SK-N-SH treated with all-trans-retinoic acid at 6 μM for 48 hours (cell line): ENCODE results near the gene ASTN1.

Source experiments
- ATAC-seq: fragments of 200-7000 bp; cut with Tn5 transposase; 3 replicates; pipeline ENCODE4 v1.9.1; 2020; ENCODE audit warnings: mild to moderate bottlenecking, moderate library complexity
- ARNTL ChIP-seq: fragments of 450-650 bp; formaldehyde crosslinking; IDR thresholded peaks from 2 replicates; pipeline ENCODE4 v1.5.0; 2020; ENCODE audit warnings: low read depth, mild to moderate bottlenecking, moderate library complexity, borderline replicate concordance
- CSDC2 ChIP-seq: fragments of 250-450 bp; sonication (Bioruptor Pico); IDR thresholded peaks from 2 replicates; pipeline ENCODE4 v1.5.0; 2020; ENCODE audit warnings: mild to moderate bottlenecking, moderate library complexity
- CSRNP3 ChIP-seq: fragments of 250-450 bp; sonication (Bioruptor Pico); IDR thresholded peaks from 2 replicates; pipeline ENCODE4 v1.5.1; 2021; ENCODE audit warnings: mild to moderate bottlenecking, moderate library complexity
- ESRRG ChIP-seq: fragments of 250-450 bp; sonication (Bioruptor Pico); IDR thresholded peaks from 2 replicates; pipeline ENCODE4 v1.6.1; 2021; ENCODE audit warnings: mild to moderate bottlenecking
- GLIS3 ChIP-seq: fragments of 250-450 bp; sonication (Bioruptor Pico); IDR thresholded peaks from 2 replicates; pipeline ENCODE4 v1.5.0; 2020; ENCODE audit warnings: mild to moderate bottlenecking, moderate library complexity
- ISL1 ChIP-seq: fragments of 250-450 bp; sonication (Bioruptor Pico); IDR thresholded peaks from 2 replicates; pipeline ENCODE4 v2.1.2; 2022; ENCODE audit warnings: mild to moderate bottlenecking, moderate library complexity
- PPARA ChIP-seq: fragments of 250-450 bp; sonication (Bioruptor Pico); IDR thresholded peaks from 2 replicates; pipeline ENCODE4 v1.5.0; 2020; ENCODE audit warnings: mild to moderate bottlenecking, borderline replicate concordance
- RARB ChIP-seq: fragments of 250-450 bp; sonication (Bioruptor Pico); IDR thresholded peaks from 2 replicates; pipeline ENCODE4 v1.8.0; 2021; ENCODE audit warnings: mild to moderate bottlenecking, moderate library complexity
- SNAI2 ChIP-seq: fragments of 250-450 bp; sonication (Bioruptor Pico); IDR thresholded peaks from 2 replicates; pipeline ENCODE4 v1.5.0; 2020; ENCODE audit warnings: mild to moderate bottlenecking, moderate library complexity
- TCF4 ChIP-seq: fragments of 250-450 bp; sonication (Bioruptor Pico); IDR thresholded peaks from 2 replicates; pipeline ENCODE4 v1.8.0; 2021; ENCODE audit warnings: mild to moderate bottlenecking, moderate library complexity, borderline replicate concordance
- ZC3H10 ChIP-seq: fragments of 250-450 bp; sonication (Bioruptor Pico); IDR thresholded peaks from 2 replicates; pipeline ENCODE4 v1.5.1; 2021; ENCODE audit warnings: mild to moderate bottlenecking, moderate library complexity
- ZFP3 ChIP-seq: fragments of 250-450 bp; sonication (Bioruptor Pico); IDR thresholded peaks from 2 replicates; pipeline ENCODE4 v1.5.0; 2020; ENCODE audit warnings: mild to moderate bottlenecking, moderate library complexity
- ZFP30 ChIP-seq: fragments of 450-650 bp; formaldehyde crosslinking; IDR thresholded peaks from 2 replicates; pipeline ENCODE4 v1.5.0; 2022; ENCODE audit warnings: mild to moderate bottlenecking, moderate library complexity
- ZNF70 ChIP-seq: fragments of 450-650 bp; formaldehyde crosslinking; IDR thresholded peaks from 2 replicates; pipeline ENCODE4 v1.5.0; 2020; ENCODE audit warnings: mild to moderate bottlenecking, moderate library complexity
- ZNF8 ChIP-seq: fragments of 450-650 bp; formaldehyde crosslinking; IDR thresholded peaks from 2 replicates; pipeline ENCODE4 v1.5.0; 2020; ENCODE audit warnings: mild to moderate bottlenecking, moderate library complexity
- TF ChIP-seq, protein P1 (sequence below): fragments of 250-450 bp; sonication (Bioruptor Pico); IDR thresholded peaks from 2 replicates; pipeline ENCODE4 v1.5.1; 2020; ENCODE audit warnings: low read depth, mild to moderate bottlenecking, moderate library complexity
- TF ChIP-seq, protein P2 (sequence below): fragments of 250-450 bp; sonication (Bioruptor Pico); IDR thresholded peaks from 2 replicates; pipeline ENCODE4 v1.8.0; 2020; ENCODE audit warnings: mild to moderate bottlenecking, moderate library complexity, borderline replicate concordance
- TF ChIP-seq, protein P3 (sequence below): fragments of 250-450 bp; sonication (Bioruptor Pico); IDR thresholded peaks from 2 replicates; pipeline ENCODE4 v1.5.0; 2020; ENCODE audit warnings: mild to moderate bottlenecking, moderate library complexity

ASTN1 gene

DNA sequence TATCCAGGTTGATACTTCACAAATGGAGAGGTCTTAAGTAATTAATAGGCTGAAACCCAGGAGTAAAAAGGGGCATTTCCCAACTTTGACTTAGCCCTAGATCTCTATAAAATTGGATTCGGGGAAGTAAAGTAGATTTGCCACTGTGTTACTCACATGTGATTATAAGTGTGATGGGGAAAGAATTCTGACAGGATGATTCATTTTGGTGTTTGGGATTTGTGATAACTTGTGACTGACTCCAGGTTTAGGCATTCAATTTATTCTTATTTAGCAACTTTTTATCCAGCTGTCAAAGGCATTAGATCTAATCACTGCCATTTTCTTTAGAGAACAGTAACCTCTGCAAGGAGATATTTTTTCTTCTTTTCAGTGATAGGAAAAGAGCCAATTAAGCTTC, 175.5 kb downstream of the ASTN1 start:
- no peak for ATAC-seq
- TF ChIP-seq ISL1 (CRISPR knock-in tag) = peak; percentile 73
- TF ChIP-seq, protein P1, sequence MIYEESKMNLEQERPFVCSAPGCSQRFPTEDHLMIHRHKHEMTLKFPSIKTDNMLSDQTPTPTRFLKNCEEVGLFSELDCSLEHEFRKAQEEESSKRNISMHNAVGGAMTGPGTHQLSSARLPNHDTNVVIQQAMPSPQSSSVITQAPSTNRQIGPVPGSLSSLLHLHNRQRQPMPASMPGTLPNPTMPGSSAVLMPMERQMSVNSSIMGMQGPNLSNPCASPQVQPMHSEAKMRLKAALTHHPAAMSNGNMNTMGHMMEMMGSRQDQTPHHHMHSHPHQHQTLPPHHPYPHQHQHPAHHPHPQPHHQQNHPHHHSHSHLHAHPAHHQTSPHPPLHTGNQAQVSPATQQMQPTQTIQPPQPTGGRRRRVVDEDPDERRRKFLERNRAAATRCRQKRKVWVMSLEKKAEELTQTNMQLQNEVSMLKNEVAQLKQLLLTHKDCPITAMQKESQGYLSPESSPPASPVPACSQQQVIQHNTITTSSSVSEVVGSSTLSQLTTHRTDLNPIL (CRISPR knock-in tag) = no peak

- no peak for TF ChIP-seq SNAI2
- 0 out of 2 replicates have a peak, but pooled peaks have one; percentile 3 for TF ChIP-seq ISL1 (CRISPR knock-in tag)
- TF ChIP-seq, all 23 proteins: peak for 1
- no peak for ATAC-seq
Observed at GRCh38 chr1:176987016-176987415, 177.5 kb downstream of the ASTN1 start.

DNA sequence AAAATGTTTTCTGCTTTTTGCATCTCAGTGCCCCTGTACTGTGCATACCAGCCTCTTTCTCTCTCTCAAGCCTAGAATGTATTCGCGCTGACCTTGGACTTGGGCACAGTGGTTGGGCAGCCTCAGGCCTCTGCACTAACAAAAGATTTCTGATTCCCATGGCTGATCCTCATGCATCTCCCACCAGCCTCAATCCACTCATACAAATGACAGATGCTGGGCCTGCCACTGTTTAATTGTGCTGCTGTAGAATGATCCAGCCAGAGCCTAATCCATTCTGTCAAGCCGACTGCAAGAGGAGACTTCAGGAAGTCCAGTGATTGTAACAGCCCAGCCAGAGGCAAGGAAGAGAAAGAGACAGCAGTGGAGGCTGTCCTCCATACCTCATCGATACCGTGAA, 180.8 kb downstream of the ASTN1 start:
- ATAC-seq = no peak
- TF ChIP-seq PPARA (CRISPR knock-in tag) (no peak), ZNF70 (CRISPR knock-in tag) (no peak), GLIS3 (CRISPR knock-in tag) (no peak), ZNF8 (CRISPR knock-in tag) (no peak), SNAI2 (no peak), ZFP3 (CRISPR knock-in tag) (no peak), CSDC2 (CRISPR knock-in tag) (no peak)

GRCh38 chr1:176976771-176977170, 187.7 kb downstream of the ASTN1 start:
- no peak for TF ChIP-seq ISL1 (CRISPR knock-in tag)
- TF ChIP-seq TCF4 (CRISPR knock-in tag) = no peak
- TF ChIP-seq ZFP3 (CRISPR knock-in tag) = no peak
- TF ChIP-seq RARB (CRISPR knock-in tag) = no peak
- ATAC-seq = no peak

DNA sequence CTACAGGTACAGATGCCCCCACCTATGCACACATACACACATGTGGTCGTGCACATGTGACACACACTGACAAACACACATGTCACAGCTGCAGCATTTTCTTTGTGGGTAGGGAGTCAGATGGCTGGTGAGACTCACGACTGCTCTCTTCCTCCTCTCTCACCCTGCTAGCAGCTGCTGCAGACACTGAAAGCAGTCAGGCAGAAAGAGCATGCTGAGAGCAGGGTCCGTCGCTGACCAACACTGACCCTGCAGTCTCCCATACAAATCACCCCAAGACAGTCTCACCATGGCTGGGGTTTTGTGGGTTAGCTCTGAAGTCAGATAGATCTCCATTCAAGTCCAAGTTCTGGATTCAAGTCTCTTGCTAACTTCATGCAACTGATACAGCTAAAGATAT, 188.3 kb downstream of the ASTN1 start:
- no peak for TF ChIP-seq CSRNP3 (CRISPR knock-in tag)
- TF ChIP-seq SNAI2 = no peak
- TF ChIP-seq, protein P2, sequence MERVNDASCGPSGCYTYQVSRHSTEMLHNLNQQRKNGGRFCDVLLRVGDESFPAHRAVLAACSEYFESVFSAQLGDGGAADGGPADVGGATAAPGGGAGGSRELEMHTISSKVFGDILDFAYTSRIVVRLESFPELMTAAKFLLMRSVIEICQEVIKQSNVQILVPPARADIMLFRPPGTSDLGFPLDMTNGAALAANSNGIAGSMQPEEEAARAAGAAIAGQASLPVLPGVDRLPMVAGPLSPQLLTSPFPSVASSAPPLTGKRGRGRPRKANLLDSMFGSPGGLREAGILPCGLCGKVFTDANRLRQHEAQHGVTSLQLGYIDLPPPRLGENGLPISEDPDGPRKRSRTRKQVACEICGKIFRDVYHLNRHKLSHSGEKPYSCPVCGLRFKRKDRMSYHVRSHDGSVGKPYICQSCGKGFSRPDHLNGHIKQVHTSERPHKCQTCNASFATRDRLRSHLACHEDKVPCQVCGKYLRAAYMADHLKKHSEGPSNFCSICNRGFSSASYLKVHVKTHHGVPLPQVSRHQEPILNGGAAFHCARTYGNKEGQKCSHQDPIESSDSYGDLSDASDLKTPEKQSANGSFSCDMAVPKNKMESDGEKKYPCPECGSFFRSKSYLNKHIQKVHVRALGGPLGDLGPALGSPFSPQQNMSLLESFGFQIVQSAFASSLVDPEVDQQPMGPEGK = no peak
- TF ChIP-seq, protein P3, sequence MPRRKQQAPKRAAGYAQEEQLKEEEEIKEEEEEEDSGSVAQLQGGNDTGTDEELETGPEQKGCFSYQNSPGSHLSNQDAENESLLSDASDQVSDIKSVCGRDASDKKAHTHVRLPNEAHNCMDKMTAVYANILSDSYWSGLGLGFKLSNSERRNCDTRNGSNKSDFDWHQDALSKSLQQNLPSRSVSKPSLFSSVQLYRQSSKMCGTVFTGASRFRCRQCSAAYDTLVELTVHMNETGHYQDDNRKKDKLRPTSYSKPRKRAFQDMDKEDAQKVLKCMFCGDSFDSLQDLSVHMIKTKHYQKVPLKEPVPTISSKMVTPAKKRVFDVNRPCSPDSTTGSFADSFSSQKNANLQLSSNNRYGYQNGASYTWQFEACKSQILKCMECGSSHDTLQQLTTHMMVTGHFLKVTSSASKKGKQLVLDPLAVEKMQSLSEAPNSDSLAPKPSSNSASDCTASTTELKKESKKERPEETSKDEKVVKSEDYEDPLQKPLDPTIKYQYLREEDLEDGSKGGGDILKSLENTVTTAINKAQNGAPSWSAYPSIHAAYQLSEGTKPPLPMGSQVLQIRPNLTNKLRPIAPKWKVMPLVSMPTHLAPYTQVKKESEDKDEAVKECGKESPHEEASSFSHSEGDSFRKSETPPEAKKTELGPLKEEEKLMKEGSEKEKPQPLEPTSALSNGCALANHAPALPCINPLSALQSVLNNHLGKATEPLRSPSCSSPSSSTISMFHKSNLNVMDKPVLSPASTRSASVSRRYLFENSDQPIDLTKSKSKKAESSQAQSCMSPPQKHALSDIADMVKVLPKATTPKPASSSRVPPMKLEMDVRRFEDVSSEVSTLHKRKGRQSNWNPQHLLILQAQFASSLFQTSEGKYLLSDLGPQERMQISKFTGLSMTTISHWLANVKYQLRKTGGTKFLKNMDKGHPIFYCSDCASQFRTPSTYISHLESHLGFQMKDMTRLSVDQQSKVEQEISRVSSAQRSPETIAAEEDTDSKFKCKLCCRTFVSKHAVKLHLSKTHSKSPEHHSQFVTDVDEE = no peak
- TF ChIP-seq TCF4 (CRISPR knock-in tag) = no peak
- no peak for TF ChIP-seq ZFP30
- TF ChIP-seq ESRRG (CRISPR knock-in tag) = no peak
- no peak for TF ChIP-seq ZNF8 (CRISPR knock-in tag)
- TF ChIP-seq ZC3H10 (CRISPR knock-in tag) = no peak
- TF ChIP-seq ARNTL (CRISPR knock-in tag) = no peak
- TF ChIP-seq, protein P1 (CRISPR knock-in tag) = no peak
- TF ChIP-seq RARB (CRISPR knock-in tag) = no peak
- no peak for ATAC-seq
